ENCODE measurements around the gene PPM1H. TPM values are rescaled to one million over a fixed set of nuclear protein-coding genes. Genes with fewer than 3 reads are reported as not detected.

The PPM1H gene
- total RNA-seq, 1 donor from 2014 or later: 3.9 TPM

DNA sequence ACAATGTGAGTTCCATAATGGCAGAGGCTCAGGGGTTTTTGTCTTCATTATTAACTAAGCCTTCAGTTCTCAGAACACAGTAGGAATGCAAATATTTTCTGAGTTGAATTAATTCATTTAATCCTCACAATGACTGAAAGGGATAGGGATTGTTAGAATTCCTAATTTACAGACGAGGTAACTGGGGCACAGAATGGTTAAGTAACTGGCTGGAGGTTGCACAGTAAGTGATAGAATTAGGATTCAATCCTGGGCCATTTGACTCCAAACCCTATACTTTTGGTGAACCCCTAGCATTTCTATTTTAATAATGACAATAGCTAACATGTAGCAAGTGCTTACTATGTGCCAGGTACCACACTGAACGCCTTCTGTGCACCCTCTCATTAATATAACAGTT is 163.1 kb downstream of the PPM1H start:
- H3K4me3 ChIP-seq (ENCODE audit: low read depth, low read length): no peak overlapping the region
- no peak for TF ChIP-seq CTCF (conservative IDR thresholded peaks at IDR 0.05; ENCODE audit: low read depth, low read length)
- no peak for DNase-seq (ENCODE audit: low read depth)

- no peak for TF ChIP-seq CTCF (conservative IDR thresholded peaks at IDR 0.05; ENCODE audit: low read depth, low read length)
- DNase-seq (ENCODE audit: low read depth): no peak
- no peak overlapping the region for H3K4me3 ChIP-seq (ENCODE audit: low read depth, low read length)
Observed at GRCh38 chr12:62770381-62770780, 164.6 kb downstream of the PPM1H start.

GRCh38 chr12:62769076-62769619 is 165.8 kb downstream of the PPM1H start:
- TF ChIP-seq CTCF (conservative IDR thresholded peaks at IDR 0.05; ENCODE audit: low read depth, low read length): no peak
- no peak for DNase-seq (ENCODE audit: low read depth)
- no peak overlapping the region for H3K4me3 ChIP-seq (ENCODE audit: low read depth, low read length)

DNA sequence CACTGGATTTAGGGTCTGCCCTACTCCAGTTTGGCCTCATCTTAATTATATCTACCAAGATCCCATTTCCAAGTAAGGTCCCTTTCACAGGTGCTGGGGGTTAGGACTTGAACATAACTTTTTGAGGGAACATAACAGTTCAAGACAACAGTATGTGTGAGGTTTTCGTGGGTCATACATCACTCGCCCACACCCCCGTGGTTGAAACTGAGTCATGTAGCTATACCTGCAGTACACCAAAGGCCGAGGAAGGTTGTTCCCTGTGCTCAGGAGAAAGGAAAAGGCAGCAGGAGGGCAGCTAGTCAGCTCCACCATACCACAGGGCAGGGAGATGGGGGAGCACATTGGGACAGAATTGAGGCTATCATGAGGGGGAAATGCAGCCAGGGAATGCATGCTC is 167.0 kb downstream of the PPM1H start:
- TF ChIP-seq CTCF (conservative IDR thresholded peaks at IDR 0.05; ENCODE audit: low read depth, low read length): no peak
- H3K4me3 ChIP-seq (ENCODE audit: low read depth, low read length): no peak overlapping the region
- no peak for DNase-seq (ENCODE audit: low read depth)

GRCh38 chr12:62767496-62767895 is 167.5 kb downstream of the PPM1H start:
- no peak for DNase-seq (ENCODE audit: low read depth)
- TF ChIP-seq CTCF (conservative IDR thresholded peaks at IDR 0.05; ENCODE audit: low read depth, low read length): no peak

GRCh38 chr12:62766496-62766895 is 168.5 kb downstream of the PPM1H start:
- no peak for DNase-seq (ENCODE audit: low read depth)
- no peak for TF ChIP-seq CTCF (conservative IDR thresholded peaks at IDR 0.05; ENCODE audit: low read depth, low read length)
- H3K4me3 ChIP-seq (ENCODE audit: low read depth, low read length): no peak overlapping the region

More at GRCh38 chr12:62767496-62767895, 167.5 kb downstream of the PPM1H start:
- H3K4me3 ChIP-seq (ENCODE audit: low read depth, low read length): no peak overlapping the region

GRCh38 chr12:62763861-62764645 is 170.9 kb downstream of the PPM1H start:
- H3K4me3 ChIP-seq (ENCODE audit: low read depth, low read length): no peak overlapping the region
- DNase-seq (ENCODE audit: low read depth): no peak
- no peak for TF ChIP-seq CTCF (conservative IDR thresholded peaks at IDR 0.05; ENCODE audit: low read depth, low read length)
